ENCODE results near the gene DCC.

The DCC gene

GRCh38 chr18:52715421-52715820 is 375.4 kb downstream of the DCC start:
- no peak for DNase-seq

GRCh38 chr18:52715991-52716390 is 376.0 kb downstream of the DCC start:
- DNase-seq = no peak

- DNase-seq = no peak
Observed at GRCh38 chr18:52716973-52717372, 377.0 kb downstream of the DCC start.

- DNase-seq = no peak
Observed at GRCh38 chr18:52722904-52723303, 382.9 kb downstream of the DCC start.

GRCh38 chr18:52723550-52723970 is 383.6 kb downstream of the DCC start:
- no peak for DNase-seq

GRCh38 chr18:52730972-52731619 is 391.1 kb downstream of the DCC start:
- no peak for DNase-seq

- DNase-seq = no peak
Observed at GRCh38 chr18:52738946-52739345, 398.9 kb downstream of the DCC start.

- DNase-seq = no peak
Observed at GRCh38 chr18:52746986-52747385, 407.0 kb downstream of the DCC start.

GRCh38 chr18:52747869-52748268 is 407.9 kb downstream of the DCC start:
- DNase-seq = no peak

GRCh38 chr18:52748343-52748742 is 408.3 kb downstream of the DCC start:
- no peak for DNase-seq

GRCh38 chr18:52749542-52749941 is 409.5 kb downstream of the DCC start:
- DNase-seq = no peak

GRCh38 chr18:52750995-52751394 is 411.0 kb downstream of the DCC start:
- DNase-seq = no peak

GRCh38 chr18:52764316-52764715 is 424.3 kb downstream of the DCC start:
- DNase-seq = no peak

GRCh38 chr18:52766002-52766545 is 426.1 kb downstream of the DCC start:
- no peak for DNase-seq

- no peak for DNase-seq
Observed at GRCh38 chr18:52781113-52781512, 441.1 kb downstream of the DCC start.

- DNase-seq = no peak
Observed at GRCh38 chr18:52791321-52791720, 451.3 kb downstream of the DCC start.

GRCh38 chr18:52812834-52813233 is 472.8 kb downstream of the DCC start:
- DNase-seq = no peak

GRCh38 chr18:52813635-52814416 is 473.8 kb downstream of the DCC start:
- no peak for DNase-seq

- DNase-seq = no peak
Observed at GRCh38 chr18:52815651-52816050, 475.7 kb downstream of the DCC start.

- no peak for DNase-seq
Observed at GRCh38 chr18:52816121-52816520, 476.1 kb downstream of the DCC start.

GRCh38 chr18:52822160-52822559 is 482.2 kb downstream of the DCC start:
- no peak for DNase-seq

GRCh38 chr18:52824126-52824525 is 484.1 kb downstream of the DCC start:
- no peak for DNase-seq

- DNase-seq = no peak
Observed at GRCh38 chr18:52826994-52827393, 487.0 kb downstream of the DCC start.

- DNase-seq = no peak
Observed at GRCh38 chr18:52829320-52829719, 489.3 kb downstream of the DCC start.

All from cortex of kidney (tissue), 1 donor.